ENCODE results near the gene TMEM201. TPM values are rescaled to one million over a fixed set of nuclear protein-coding genes. Genes with fewer than 3 reads are reported as not detected.

Gene TMEM201
- total and polyA plus RNA-seq, 2 of the 8 experiments (the other 6 are each of a cell fraction or from before 2014, with no cell fraction given), result 8.2 to 27.1 TPM

GRCh38 chr1:9551984-9552383 lies 36.7 kb upstream of the TMEM201 start (continued):
- TF ChIP-seq ATF2 (IDR thresholded peaks at IDR 0.05; ENCODE audit: low read length) (no peak), RAD21 (IDR thresholded peaks at IDR 0.05 in 1 of 2, conservative IDR thresholded peaks at IDR 0.05 in 1 of 2; ENCODE audit: low read depth in 2 of 2, low read length in 2 of 2) (no peak), ASH2L (IDR thresholded peaks at IDR 0.05; ENCODE audit: low read length) (no peak), FOSL1 (IDR thresholded peaks at IDR 0.05; ENCODE audit: insufficient read depth, low read depth, low read length) (no peak), CTBP2 (IDR thresholded peaks at IDR 0.05; ENCODE audit: borderline replicate concordance, insufficient read depth, insufficient read length, low read length) (no peak), SIRT6 (IDR thresholded peaks at IDR 0.05; ENCODE audit: low read length) (no peak), SIX5 (IDR thresholded peaks at IDR 0.05; ENCODE audit: low read depth, low read length) (no peak)
